Skeletal muscle cell (primary cell): ENCODE results near the gene CHST3.

ENCODE experiments used
- DNase-seq: peaks from one replicate; pipeline ENCODE4 v3.0.0-alpha.2; 2010; ENCODE audit warnings: low read depth
- H3K4me3 ChIP-seq: 2 replicates; pipeline ENCODE4 v1.5.1; 2011; ENCODE audit warnings: low read depth, mild to moderate bottlenecking, control low read depth, low read length, moderate library complexity

CHST3 gene

DNA sequence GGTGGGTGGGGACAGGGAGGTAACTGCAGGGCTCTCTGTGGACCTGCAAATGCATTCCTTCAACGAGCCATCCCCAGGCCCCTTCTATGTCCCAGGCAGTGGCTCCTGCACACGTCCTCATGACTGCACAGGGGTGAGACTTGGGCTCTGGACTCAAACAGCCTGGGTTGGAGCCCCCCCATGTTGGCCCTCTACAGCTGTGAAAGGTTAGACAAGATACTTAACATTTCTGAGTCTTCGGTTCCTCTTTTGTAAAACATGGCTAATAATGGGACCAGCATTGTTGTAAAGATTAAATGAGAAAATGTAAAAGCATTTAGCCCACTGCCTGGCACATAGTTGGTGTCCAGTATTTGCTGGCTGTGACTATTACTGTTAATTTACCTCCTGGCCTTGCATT is 41.8 kb downstream of the CHST3 start:
- H3K4me3 ChIP-seq: no peak overlapping the region
- no peak for DNase-seq

DNA sequence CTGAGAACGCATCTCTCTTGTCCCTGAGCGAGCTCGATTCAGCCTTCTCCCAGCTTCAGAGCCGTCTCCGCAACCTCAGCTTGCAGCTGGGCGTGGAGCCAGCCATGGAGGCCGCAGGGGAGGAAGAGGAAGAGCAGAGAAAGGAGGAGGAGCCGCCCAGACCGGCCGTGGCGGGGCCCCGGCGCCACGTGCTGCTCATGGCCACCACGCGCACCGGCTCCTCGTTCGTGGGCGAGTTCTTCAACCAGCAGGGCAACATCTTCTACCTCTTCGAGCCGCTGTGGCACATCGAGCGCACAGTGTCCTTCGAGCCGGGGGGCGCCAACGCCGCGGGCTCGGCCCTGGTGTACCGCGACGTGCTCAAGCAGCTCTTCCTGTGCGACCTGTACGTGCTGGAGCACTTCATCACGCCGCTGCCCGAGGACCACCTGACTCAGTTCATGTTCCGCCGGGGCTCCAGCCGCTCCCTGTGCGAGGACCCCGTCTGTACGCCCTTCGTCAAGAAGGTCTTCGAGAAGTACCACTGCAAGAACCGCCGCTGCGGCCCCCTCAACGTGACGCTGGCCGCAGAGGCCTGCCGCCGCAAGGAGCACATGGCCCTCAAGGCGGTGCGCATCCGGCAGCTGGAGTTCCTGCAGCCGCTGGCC is 43.2 kb downstream of the CHST3 start:
- no peak for DNase-seq
- H3K4me3 ChIP-seq: no peak overlapping the region

DNA sequence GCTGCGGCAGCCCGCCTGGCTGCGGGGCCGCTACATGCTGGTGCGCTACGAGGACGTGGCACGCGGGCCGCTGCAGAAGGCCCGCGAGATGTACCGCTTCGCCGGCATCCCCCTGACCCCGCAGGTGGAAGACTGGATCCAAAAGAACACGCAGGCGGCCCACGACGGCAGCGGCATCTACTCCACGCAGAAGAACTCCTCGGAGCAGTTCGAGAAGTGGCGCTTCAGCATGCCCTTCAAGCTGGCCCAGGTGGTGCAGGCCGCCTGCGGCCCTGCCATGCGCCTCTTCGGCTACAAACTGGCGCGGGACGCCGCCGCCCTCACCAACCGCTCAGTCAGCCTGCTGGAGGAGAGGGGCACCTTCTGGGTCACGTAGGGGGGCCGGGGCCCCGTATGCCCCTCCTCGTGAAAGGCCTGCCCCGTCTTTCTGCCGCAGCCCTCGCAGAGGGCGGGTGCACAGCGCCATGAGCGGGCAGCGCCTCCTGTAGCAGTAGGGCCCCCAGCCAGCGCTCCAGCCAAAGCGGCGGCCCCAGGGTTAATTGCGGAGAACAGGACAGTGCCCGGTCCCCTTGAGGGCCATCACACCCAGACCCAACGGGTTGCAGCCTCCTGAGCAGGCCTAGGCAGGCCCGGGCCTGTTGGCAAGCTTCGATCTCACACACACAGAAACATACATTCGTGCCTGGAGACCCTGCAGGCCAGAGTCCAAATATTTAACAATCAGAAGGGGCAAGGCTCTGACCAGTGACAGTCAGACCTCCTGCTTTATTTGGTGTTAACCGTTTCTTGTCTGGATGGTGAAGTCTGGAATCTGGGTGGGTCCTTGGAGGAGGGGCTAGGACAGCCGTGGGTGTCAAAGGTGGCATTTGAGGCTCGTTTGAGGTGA is 44.1 kb downstream of the CHST3 start:
- no peak overlapping the region for H3K4me3 ChIP-seq
- no peak for DNase-seq

DNA sequence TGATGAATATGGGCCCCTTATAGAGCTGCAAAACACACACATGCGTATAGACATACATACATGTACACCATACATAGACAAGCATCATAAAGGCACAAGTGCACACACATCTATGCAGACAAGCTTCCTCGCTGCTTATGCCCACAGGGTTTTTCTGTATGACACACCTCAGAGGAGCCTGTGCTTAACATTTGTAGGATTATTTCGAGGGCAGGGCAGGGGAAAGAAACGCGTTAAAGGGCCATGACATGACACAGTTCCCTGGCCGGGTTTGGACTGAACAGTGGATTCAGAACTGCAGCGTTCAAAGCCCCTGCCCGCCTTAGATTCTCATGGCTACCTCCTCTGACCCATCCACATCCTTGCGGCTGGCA is 44.8 kb downstream of the CHST3 start:
- H3K4me3 ChIP-seq: no peak overlapping the region
- no peak for DNase-seq

DNA sequence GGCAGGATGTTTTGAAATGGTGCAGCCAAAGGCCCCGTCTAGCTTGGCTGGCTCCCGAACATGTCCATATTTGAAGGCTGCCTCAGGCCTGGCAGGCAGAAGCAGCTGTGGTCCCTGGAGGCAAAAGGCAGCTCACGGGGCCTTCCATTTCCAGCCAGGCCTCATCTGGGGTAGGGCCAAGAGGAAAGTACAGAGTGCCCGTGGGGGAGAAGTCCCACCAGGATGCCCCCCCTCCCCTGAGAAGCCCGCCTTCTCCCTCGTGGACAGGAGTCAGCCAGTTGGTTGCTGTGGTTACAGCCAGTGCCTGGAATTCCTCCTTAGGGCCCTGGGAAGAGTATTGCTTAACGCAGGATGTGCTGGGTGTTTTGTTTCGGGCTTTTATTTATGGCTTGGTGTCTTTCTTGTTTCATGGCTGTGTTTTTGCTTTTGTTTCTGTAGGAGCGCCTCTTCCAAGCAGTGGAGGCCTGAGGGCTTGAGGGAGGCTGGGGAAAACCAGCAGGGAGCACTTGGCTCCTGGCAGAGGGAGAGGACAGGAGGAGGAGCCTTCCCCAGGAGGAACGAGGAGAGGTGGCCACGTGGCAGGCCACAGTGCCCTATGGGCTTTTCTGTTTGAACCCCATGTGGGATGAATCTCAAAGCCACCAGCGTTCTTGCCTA is 45.4 kb downstream of the CHST3 start:
- peak; percentile 99 for DNase-seq
- no peak overlapping the region for H3K4me3 ChIP-seq

DNA sequence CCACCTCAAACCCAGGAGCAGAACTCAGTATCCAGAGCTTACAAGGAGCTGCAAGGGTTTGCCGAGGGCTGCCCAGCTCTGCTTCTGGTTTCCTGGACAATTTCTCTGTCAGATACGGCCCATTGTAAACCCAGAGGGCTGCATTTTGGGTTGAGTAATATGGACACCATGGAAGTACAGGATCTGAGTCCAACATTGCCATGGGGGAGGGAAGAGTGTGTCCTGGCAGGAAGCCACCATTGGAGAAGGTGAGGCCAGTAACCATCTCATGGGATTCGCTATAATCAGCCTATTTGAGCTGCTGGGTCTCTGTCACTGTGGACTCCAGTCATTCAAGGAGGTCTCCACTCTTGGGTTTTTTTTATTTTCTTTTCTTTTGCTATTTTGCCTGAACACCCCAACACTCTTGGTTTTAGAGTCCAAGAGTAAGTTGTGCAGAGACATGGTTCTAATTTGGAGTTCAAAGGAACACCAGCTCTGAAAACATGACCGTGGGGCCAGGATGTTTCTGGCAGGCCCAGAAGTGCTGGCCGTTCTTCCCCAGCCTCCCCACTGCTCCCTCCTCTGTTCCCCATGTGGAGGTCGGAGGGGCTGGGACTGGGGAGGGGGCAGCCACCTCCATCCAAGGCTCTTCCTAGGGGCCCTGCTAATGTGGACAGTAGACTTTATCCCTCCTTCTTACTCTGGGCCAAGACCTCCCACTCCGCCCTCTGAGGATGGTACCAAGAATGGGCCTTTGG is 46.2 kb downstream of the CHST3 start:
- DNase-seq: no peak
- no peak overlapping the region for H3K4me3 ChIP-seq

DNA sequence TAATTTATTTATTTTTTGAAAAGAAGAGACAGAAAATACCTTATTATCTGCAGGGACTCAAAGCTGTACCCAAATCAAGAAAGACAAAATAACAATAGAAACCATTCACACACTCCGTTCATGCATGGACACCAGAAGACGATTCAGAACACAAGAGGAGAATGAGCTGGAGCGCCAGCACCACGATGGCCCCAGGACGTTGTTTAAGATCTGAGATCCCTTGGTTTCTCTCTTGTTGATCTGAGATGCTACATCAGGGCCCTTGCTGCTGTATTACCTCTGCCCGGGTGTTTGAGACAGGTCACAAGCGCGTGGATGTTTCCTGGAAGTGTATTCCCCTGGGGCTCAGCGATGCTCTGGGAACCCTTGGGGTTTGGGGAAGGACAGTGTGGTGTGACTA is 46.8 kb downstream of the CHST3 start:
- H3K4me3 ChIP-seq: no peak overlapping the region
- no peak for DNase-seq

DNA sequence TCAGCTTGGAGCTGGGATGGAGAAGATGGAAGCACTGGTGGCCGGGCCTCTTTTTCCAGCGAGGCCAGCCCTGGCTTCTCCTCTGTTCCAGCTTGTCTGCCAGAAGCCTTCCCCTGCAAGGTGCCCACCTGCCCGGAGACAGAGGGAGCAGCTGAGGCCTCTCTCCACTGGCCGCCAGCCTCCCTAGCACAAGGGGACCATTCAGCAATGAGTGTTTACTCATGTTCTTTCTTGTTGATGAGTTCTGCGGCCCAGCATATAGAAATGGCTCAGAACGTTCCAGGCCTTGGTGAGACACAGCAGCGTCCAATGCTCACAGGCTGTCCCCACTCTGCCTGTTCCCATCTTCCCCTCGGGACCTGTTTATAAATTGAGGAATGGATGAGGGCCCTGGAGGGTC is 47.3 kb downstream of the CHST3 start:
- no peak overlapping the region for H3K4me3 ChIP-seq
- no peak for DNase-seq

DNA sequence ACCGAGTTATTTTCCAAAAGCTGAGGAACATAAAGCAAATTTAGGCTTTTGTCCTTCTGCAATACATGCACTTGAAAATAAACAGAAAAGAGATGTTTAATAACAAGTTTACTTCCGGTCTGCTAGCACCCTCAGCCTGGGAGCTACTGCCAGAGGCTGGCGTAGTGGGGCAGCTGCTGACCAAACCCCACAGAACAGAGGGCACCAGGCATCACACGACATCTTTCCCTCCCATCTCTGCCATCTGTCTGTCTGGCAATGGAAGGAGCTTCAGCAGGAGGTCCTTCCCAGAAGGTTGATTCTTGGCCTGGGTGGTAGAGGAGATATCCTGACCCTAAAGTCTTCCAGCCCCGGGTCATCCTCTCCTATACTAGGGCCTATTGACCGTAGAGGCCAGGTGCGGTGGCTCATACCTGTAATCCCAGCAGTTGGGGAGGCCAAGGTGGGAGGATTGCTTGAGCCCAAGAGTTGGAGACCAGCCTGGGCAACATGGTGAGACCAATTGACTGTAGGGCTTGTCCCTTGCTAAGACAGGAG is 47.8 kb downstream of the CHST3 start:
- no peak for DNase-seq
- no peak overlapping the region for H3K4me3 ChIP-seq

DNA sequence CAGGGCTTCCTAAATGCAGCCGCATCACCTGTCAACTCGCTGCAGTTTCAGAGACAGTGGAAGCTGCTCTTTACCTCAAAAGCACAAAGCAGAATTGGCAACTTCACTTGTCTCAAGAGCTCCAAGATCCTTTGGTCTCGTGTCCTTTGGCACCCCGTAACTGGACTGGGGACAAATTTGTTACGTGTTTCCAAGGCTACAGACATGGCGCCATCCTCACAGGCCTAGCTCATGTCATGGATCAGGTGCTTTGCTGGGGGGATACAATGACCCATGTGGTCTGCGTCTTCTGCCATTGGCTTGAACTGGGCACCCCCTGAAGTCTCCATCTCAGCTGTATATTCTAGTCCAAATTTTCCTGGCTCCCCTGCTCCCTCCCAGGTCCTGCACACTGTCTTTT is 48.6 kb downstream of the CHST3 start:
- no peak for DNase-seq
- H3K4me3 ChIP-seq: no peak overlapping the region

DNA sequence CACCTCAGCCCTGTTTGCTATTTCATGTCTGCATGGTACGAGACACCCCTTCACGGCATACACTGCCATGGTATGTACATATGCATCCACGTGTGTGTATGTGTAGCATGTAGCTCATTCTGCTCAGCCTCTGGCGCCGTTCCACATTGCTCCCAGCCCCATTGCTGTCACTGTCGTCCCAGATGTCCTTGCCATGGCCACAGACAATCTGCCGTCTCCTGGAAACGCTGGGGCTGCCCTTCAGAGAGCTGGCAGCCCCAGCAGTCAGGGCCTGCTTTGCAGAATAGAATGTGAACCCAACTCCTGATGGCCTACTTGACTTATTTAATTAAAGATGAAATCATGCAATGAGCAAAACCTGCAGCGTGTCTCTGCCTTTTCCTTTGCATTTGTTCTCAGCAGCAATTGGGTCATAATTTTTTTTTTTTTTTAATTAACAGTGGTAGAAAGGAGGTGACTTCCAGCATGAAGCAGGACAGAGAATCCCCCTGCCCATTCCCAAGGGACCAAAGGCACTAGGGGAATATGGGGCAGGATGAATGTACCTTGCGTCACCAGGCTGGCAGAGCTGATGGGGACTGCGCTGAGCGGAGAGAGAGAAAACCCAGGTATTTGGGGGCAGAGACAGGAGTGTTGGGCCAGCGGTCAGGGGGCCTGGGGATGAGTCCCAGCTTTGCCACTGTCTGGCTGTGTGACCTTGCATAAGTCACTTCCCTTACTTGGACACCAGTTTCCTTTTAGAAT is 49.2 kb downstream of the CHST3 start:
- DNase-seq: no peak
- no peak overlapping the region for H3K4me3 ChIP-seq

DNA sequence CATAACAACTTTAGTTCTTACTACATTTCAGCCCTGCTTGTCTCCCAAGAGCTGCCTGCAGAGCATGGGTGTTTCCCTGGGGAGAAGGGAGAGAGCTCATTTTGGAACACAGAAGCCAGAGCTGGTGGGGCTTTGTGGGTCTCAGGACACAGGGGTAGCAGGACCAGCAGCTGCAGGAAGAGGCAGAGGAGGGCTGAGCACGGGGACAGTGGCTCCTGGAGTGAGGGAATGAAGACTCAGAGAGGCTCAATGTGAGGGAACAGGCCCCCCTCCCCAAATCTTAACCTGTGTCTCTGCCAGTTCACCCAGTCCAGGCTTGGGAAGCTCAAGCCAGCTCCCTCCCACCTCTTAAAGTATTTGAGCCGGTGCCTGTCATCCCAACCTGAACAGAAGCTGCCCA is 50.0 kb downstream of the CHST3 start:
- no peak for DNase-seq
- H3K4me3 ChIP-seq: no peak overlapping the region

DNA sequence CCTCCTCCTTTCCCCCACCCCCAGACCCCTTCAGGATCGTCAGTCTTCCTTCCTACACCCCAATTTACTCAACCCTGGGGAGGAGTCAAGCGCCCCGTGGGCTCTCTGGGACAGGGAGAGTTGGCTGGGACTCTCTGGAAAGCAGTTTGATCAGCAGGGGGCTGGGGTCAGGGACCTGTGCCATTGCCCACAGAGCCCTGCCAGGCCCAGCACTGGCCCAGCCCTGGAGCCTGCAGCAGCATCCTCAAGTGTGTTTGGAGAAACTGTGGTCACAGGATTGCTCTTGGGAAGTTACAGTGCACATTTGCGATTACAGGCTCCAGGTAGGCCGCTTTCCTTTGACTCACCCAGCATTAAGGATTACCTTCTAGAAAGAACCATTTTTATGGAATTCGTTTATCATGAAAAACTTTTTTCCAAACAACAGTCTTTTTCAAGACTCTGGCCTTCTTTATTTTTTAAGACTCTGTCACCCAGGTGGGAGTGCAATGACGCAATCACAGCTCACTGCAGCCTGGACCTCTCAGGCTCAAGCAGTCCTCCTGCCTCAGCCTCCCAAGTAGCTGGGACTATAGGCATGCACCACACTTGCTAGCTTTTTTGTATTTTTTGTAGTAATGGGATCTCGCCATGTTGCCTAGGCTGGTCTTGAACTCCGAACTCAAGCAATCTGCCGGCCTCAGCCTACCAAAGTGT is 50.7 kb downstream of the CHST3 start:
- H3K4me3 ChIP-seq: no peak overlapping the region

DNA sequence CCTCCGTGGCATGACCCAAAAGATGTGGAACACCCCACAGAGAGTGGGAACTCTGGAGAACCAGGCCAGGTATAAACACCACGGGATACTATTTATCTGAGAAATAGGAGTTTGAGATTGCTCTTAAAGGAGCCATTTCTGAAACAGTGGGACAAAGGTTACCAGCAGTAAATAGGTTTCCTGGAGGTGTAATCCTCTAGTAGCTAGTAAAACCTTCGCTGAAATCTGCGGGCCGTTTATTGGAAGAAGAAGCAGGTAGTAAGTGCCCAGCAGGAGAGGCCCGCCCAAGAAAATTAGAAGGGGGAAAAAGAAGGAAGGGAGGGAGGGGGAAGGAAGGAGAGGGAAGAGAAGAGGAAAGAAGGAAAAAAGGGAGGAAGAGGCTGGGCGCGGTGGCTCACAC is 51.6 kb downstream of the CHST3 start:
- DNase-seq: no peak

More for the DNA sequence above, 50.7 kb downstream of the CHST3 start:
- no peak for DNase-seq

DNA sequence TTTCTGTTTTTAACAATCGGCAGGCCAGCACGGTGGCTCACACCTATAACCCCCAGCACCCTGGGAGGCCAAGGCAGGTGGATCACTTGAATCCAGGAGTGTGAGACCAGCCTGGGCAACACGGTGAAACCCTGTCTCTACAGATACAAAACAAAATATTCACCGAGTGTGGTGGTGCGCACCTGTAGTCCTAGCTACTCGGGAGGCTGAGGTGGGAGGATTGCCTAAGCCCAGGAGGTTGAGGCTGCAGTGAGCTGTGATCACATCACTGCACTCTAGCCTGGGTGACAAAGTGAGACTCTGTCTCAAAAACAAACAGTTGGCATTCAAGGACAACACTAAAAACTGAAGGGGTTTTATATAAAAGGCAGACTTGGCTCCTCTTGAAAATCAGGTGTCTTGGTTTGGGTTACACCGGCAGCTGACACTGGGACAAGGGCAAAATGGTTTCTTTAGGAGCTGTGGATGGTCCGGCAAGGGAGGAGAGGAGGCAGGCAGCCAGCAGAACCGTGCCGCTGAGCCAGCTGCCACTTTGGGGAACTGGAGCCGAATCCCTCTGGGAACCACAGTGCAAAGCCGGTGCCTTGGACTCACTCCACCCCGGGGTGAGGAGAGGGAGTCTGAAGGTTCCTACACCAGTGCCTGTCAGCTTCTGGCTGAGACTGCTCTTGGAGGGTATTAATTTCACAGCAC is 52.6 kb downstream of the CHST3 start:
- H3K4me3 ChIP-seq: no peak overlapping the region
- DNase-seq: no peak

More for the DNA sequence above, 51.6 kb downstream of the CHST3 start:
- no peak overlapping the region for H3K4me3 ChIP-seq

DNA sequence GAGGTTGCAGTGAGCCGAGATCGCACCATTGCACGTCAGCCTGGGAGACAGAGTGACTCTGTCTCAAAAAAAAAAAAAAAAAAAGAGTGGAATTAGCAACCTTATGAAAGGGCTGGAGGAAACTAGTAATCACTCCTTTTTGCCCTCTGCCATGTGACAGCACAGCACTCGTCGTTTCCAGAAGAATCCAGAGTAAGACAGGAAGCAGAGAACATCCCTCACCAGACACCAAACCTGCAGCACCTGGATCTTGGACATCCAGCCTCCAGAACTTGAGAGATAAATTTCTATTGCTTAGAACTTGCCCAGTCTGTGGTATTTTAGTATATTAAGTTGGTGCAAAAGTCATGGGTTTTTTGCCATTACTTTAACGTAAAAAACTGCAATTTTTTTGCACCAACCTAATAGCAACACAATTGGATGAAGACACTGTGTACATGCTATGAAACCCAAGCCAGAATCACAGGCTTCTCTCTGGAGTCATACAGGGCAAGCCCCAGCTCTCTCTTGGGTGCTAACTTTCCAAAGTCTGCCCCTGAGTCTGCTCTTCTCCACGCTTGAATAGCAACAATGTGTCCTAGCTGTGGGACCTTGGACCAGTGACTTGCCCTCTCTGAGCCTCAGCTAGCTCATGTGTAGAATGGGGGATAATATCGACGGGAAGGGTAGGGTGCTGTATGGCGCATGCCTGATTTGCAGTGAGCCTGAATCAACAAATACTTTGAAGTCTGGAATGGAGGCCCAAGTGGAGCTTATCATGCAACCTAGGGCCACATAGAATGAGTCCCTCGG is 55.1 kb downstream of the CHST3 start:
- no peak overlapping the region for H3K4me3 ChIP-seq
- no peak for DNase-seq
